Nephron progenitor cell (in vitro differentiated cells): ENCODE measurements around the gene SYCE1L.

Experiments used
- DNase-seq: peaks from one replicate; pipeline ENCODE4 v3.0.0; 2021
- H3K27ac Mint-ChIP-seq: 2 replicates; pipeline ENCODE4 v1.8.0; 2021; ENCODE audit warnings: mild to moderate bottlenecking, moderate library complexity, mixed read lengths
- H3K27me3 Mint-ChIP-seq: 2 replicates; pipeline ENCODE4 v1.8.0; 2021; ENCODE audit warnings: mild to moderate bottlenecking, low read depth, mixed read lengths; ENCODE audit not compliant: poor library complexity
- H3K36me3 Mint-ChIP-seq: 2 replicates; pipeline ENCODE4 v1.8.0; 2021; ENCODE audit warnings: low read depth, mixed read lengths
- H3K4me1 Mint-ChIP-seq: 2 replicates; pipeline ENCODE4 v1.8.0; 2021; ENCODE audit warnings: mixed read lengths
- H3K4me3 Mint-ChIP-seq: 2 replicates; pipeline ENCODE4 v1.8.0; 2021; ENCODE audit warnings: mild to moderate bottlenecking, moderate library complexity, mixed read lengths
- H3K9me3 Mint-ChIP-seq: 2 replicates; pipeline ENCODE4 v1.8.0; 2021; ENCODE audit warnings: mild to moderate bottlenecking, moderate library complexity, mixed read lengths
- TF ChIP-seq, protein P1 (sequence below): fragments of 200-600 bp; sonication (generic); IDR thresholded peaks from 2 replicates; pipeline ENCODE4 v1.5.0; 2021; ENCODE audit warnings: antibody characterized with exemption

The SYCE1L gene

DNA sequence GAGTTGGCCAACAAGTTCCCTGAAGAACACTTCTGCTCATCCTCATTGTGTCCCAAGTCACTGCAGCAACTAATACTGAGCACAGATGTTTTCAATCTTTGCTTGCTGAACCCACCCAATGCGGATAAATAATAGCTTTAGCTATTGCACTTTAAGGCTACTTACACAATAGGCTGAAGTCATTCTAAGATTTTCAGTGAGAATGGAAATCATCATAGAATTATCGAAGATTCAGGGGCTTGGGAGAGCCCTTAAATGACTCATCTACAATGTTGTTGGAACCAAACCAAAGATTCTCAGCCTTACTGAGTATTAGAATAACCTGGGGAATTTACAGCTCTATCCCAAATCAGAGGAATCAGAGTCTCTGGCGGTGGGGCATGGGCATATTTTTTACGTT lies 51.2 kb downstream of the SYCE1L start:
- Mint-ChIP-seq H3K9me3 (peaks cover 7% of the 10 kb centered on the region), H3K4me1 (no peaks in the 10 kb centered on the region), H3K27me3 (peaks cover 3% of the 10 kb centered on the region), H3K36me3 (no peaks in the 10 kb centered on the region), H3K4me3 (no peak overlapping the region), H3K27ac (no peak overlapping the region)
- no peak for DNase-seq
- TF ChIP-seq, protein P1, sequence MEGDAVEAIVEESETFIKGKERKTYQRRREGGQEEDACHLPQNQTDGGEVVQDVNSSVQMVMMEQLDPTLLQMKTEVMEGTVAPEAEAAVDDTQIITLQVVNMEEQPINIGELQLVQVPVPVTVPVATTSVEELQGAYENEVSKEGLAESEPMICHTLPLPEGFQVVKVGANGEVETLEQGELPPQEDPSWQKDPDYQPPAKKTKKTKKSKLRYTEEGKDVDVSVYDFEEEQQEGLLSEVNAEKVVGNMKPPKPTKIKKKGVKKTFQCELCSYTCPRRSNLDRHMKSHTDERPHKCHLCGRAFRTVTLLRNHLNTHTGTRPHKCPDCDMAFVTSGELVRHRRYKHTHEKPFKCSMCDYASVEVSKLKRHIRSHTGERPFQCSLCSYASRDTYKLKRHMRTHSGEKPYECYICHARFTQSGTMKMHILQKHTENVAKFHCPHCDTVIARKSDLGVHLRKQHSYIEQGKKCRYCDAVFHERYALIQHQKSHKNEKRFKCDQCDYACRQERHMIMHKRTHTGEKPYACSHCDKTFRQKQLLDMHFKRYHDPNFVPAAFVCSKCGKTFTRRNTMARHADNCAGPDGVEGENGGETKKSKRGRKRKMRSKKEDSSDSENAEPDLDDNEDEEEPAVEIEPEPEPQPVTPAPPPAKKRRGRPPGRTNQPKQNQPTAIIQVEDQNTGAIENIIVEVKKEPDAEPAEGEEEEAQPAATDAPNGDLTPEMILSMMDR: no peak
